H1 (cell line): Measurements from ENCODE around the gene SLC25A38. TPM values are rescaled to one million over a fixed set of nuclear protein-coding genes. Genes with fewer than 3 reads are reported as not detected.
A peak's percentile ranks its signal among the peaks of the same experiment; 100 is the strongest.

Experiments
- BACH1 ChIP-seq: IDR thresholded peaks from 2 replicates; pipeline ENCODE4 v1.6.1; 2012; ENCODE audit warnings: low read length, improper control_type of control experiment
- BRCA1 ChIP-seq: IDR thresholded peaks from 2 replicates; pipeline ENCODE4 v1.6.1; 2012; ENCODE audit warnings: low read depth, low read length, improper control_type of control experiment
- CBX5 ChIP-seq: fragments of 300-800, 300-1000 bp; sonication (generic); IDR thresholded peaks from 2 replicates; pipeline ENCODE4 v1.7.1; 2016; ENCODE audit warnings: antibody characterized with exemption, low read length, low read depth
- CTCF ChIP-seq, 3 experiments: IDR thresholded peaks; 1 replicate in 2 of 3; 2 replicates in 1 of 3; pipeline versions ENCODE4 v1.5.1 to v1.6.1; 2011; ENCODE audit warnings: low read length in 3 of 3, mild to moderate bottlenecking in 3 of 3, inconsistent platforms in 2 of 3, low read depth in 1 of 3, moderate library complexity in 1 of 3; ENCODE audit not compliant: insufficient read depth in 1 of 3; ENCODE audit errors: control extremely low read depth in 1 of 3
- KDM5A ChIP-seq: fragments of 200-600 bp; IDR thresholded peaks from 2 replicates; pipeline ENCODE4 v1.7.1; 2012; ENCODE audit warnings: mild to moderate bottlenecking, low read length, inconsistent platforms, mixed read lengths
- NANOG ChIP-seq: IDR thresholded peaks from 2 replicates; pipeline ENCODE4 v1.6.1; 2011; ENCODE audit warnings: low read length, low read depth, mild to moderate bottlenecking, inconsistent platforms; ENCODE audit not compliant: insufficient read depth, poor library complexity, severe bottlenecking
- NRF1 ChIP-seq: IDR thresholded peaks from 2 replicates; pipeline ENCODE4 v1.6.1; 2011; ENCODE audit warnings: mild to moderate bottlenecking, low read depth, low read length, improper control_type of control experiment
- POLR2A ChIP-seq, 2 experiments: IDR thresholded peaks; 1 replicate in 1 of 2; 2 replicates in 1 of 2; pipeline ENCODE4 v1.6.1; 2011; ENCODE audit warnings: low read depth in 2 of 2, low read length in 2 of 2, mild to moderate bottlenecking in 2 of 2; ENCODE audit errors: control extremely low read depth in 1 of 2
- POU5F1 ChIP-seq: IDR thresholded peaks from 2 replicates; pipeline ENCODE4 v1.6.1; 2011; ENCODE audit warnings: low read depth, mild to moderate bottlenecking, low read length, moderate library complexity
- RBBP5 ChIP-seq: IDR thresholded peaks from 2 replicates; pipeline ENCODE4 v1.7.1; 2012; ENCODE audit warnings: low read depth, mild to moderate bottlenecking, inconsistent platforms, low read length, moderate library complexity, borderline replicate concordance
- SIN3A ChIP-seq, 2 experiments: IDR thresholded peaks in 1 of 2; conservative IDR thresholded peaks in 1 of 2; 2 replicates each; pipeline ENCODE4 v1.6.1; 2011 to 2012; ENCODE audit warnings: low read length in 2 of 2, improper control_type of control experiment in 1 of 2, low read depth in 1 of 2, mild to moderate bottlenecking in 1 of 2
- SIRT6 ChIP-seq: IDR thresholded peaks from one replicate; pipeline ENCODE4 v1.7.1; 2012; ENCODE audit warnings: low read length, inconsistent platforms
- SRF ChIP-seq: IDR thresholded peaks from 2 replicates; pipeline ENCODE4 v1.6.1; 2011; ENCODE audit warnings: mild to moderate bottlenecking, low read depth, low read length, moderate library complexity
- TAF7 ChIP-seq: optimal IDR thresholded peaks from 2 replicates; pipeline ENCODE3; 2011; ENCODE audit warnings: low read depth, mild to moderate bottlenecking, inconsistent platforms, low read length, moderate library complexity, borderline replicate concordance
- TBP ChIP-seq: IDR thresholded peaks from 2 replicates; pipeline ENCODE4 v1.6.1; 2011; ENCODE audit warnings: low read depth, low read length, improper control_type of control experiment
- ZNF274 ChIP-seq: IDR thresholded peaks from 2 replicates; pipeline ENCODE4 v1.7.0; 2012; ENCODE audit warnings: low read length, borderline replicate concordance; ENCODE audit errors: extremely low read depth
- polyA plus RNA-seq, 7 experiments: library from polyadenylated mRNA; depleted of rRNA in 3 of 7; stranded (reverse) in 5 of 7; unstranded in 2 of 7; fragments of >200 nt in 5 of 7; fragments of 200-250 nt in 2 of 7; gene quantifications; 1 replicate in 5 of 7; 2 replicates in 1 of 7; 4 replicates in 1 of 7; pipeline versions ENCODE4 v1.2.1 to v1.2.3, GENCODE V29; 2011 to 2013; ENCODE audit warnings: missing spikeins in 2 of 7, mixed read lengths in 2 of 7
- total RNA-seq: library from RNA; stranded (reverse); fragmentation: NEBNext Ultra II Directional; extraction: Animal tissue kit (Norgen Biotek cat#: 25700); gene quantifications from 2 replicates; pipeline ENCODE4 v1.2.1, GENCODE V29; 2021
- TF ChIP-seq, protein P1 (sequence below): IDR thresholded peaks from 2 replicates; pipeline ENCODE4 v1.6.1; 2011; ENCODE audit warnings: low read depth, mild to moderate bottlenecking, low read length; ENCODE audit not compliant: insufficient read depth
- TF ChIP-seq, protein P2 (sequence below): IDR thresholded peaks from 2 replicates; pipeline ENCODE4 v1.6.1; 2011; ENCODE audit warnings: low read length, improper control_type of control experiment
- TF ChIP-seq, protein P3 (sequence below): IDR thresholded peaks from 2 replicates; pipeline ENCODE4 v1.6.1; 2012; ENCODE audit warnings: inconsistent platforms

Gene SLC25A38
- total and polyA plus RNA-seq, 2 of the 8 experiments (the other 6 are each of a cell fraction or from before 2014, with no cell fraction given): 41.2 to 45.8 TPM

GRCh38 chr3:39383045-39383880 lies at the start of gene SLC25A38 (continued):
- no peak for TF ChIP-seq SIRT6
- peak; percentile 76 to 85; a peak in 3 of 4 replicates for TF ChIP-seq SIN3A (conservative IDR thresholded peaks at IDR 0.05 in 1 of 2, IDR thresholded peaks at IDR 0.05 in 1 of 2; ENCODE audit: low read depth in 1 of 2, low read length in 2 of 2)
- TF ChIP-seq POLR2A (IDR thresholded peaks at IDR 0.05; ENCODE audit: control extremely low read depth in 1 of 2, low read depth in 2 of 2, low read length in 2 of 2): peak in 1 of 2 experiments; percentile 44; a peak in 2 of 3 replicates
- TF ChIP-seq NANOG: no peak
- TF ChIP-seq, protein P1, sequence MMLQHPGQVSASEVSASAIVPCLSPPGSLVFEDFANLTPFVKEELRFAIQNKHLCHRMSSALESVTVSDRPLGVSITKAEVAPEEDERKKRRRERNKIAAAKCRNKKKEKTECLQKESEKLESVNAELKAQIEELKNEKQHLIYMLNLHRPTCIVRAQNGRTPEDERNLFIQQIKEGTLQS: peak; percentile 82
- TF ChIP-seq, protein P2, sequence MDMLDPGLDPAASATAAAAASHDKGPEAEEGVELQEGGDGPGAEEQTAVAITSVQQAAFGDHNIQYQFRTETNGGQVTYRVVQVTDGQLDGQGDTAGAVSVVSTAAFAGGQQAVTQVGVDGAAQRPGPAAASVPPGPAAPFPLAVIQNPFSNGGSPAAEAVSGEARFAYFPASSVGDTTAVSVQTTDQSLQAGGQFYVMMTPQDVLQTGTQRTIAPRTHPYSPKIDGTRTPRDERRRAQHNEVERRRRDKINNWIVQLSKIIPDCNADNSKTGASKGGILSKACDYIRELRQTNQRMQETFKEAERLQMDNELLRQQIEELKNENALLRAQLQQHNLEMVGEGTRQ: peak; percentile 93
- no peak for TF ChIP-seq ZNF274
- no peak for TF ChIP-seq NRF1
- TF ChIP-seq TBP: 0 out of 2 replicates have a peak, but pooled peaks have one; percentile 62
- peak in 2 of 3 experiments; percentile 40 to 44; a peak in 2 of 4 replicates for TF ChIP-seq CTCF (IDR thresholded peaks at IDR 0.05; ENCODE audit: control extremely low read depth in 1 of 3, insufficient read depth in 1 of 3, low read depth in 1 of 3, low read length in 3 of 3)
- no peak for TF ChIP-seq POU5F1
- 0 out of 2 replicates have a peak, but pooled peaks have one; percentile 15 for TF ChIP-seq KDM5A
- TF ChIP-seq BACH1: no peak
- TF ChIP-seq BRCA1: no peak
- TF ChIP-seq TAF7: peak; percentile 48
- TF ChIP-seq, protein P3, sequence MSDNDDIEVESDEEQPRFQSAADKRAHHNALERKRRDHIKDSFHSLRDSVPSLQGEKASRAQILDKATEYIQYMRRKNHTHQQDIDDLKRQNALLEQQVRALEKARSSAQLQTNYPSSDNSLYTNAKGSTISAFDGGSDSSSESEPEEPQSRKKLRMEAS: peak; percentile 40; the same call in 1 of the 2 replicates
- no peak for TF ChIP-seq CBX5
- no peak for TF ChIP-seq SRF
- no peak for TF ChIP-seq RBBP5
